ENCODE measurements around the gene ABCD4. TPM values are rescaled to one million over a fixed set of nuclear protein-coding genes. Genes with fewer than 3 reads are reported as not detected.
"Not testable (repeated sequence)": the region's sequence is repeated elsewhere in the genome, so short reads cannot be mapped to it uniquely, and the experiment has no call there.

Gene ABCD4
- total RNA-seq = 26.9 TPM
- long read RNA-seq, partial matches to known transcripts = 8 of 33 reads
- long read RNA-seq, other reads (novel, unspliced or antisense) = 15 of 33 reads

- DNase-seq (ENCODE audit: low spot score) = peak; percentile 96
- intact Hi-C loops (cut with DNase I) = no loop called here
These were observed at the start of gene ABCD4 for GRCh38 chr14:74302634-74303569. ABCD4 (minus strand) TSS chr14:74302934; CDS start chr14:74302912, 22 bp downstream.

GRCh38 chr14:74350928-74351323, 48.2 kb upstream of the ABCD4 start:
- intact Hi-C loops (cut with DNase I) = no loop called here

GRCh38 chr14:74350211-74350927, 47.6 kb upstream of the ABCD4 start:
- intact Hi-C loops (cut with DNase I) = no loop called here
- no peak for DNase-seq (ENCODE audit: low spot score)

More at GRCh38 chr14:74350928-74351323, 48.2 kb upstream of the ABCD4 start:
- no peak for DNase-seq (ENCODE audit: low spot score)

- intact Hi-C loops (cut with DNase I) = no loop called here
- no peak for DNase-seq (ENCODE audit: low spot score)
These were observed 47.0 kb upstream of the ABCD4 start for GRCh38 chr14:74349757-74350156.

GRCh38 chr14:74348735-74349463, 46.2 kb upstream of the ABCD4 start:
- intact Hi-C loops (cut with DNase I) = no loop called here

GRCh38 chr14:74348241-74348734, 45.6 kb upstream of the ABCD4 start, which contains the start of gene VRTN:
VRTN (plus strand) TSS chr14:74348471; CDS start chr14:74356784, 8,313 bp downstream.
- DNase-seq (ENCODE audit: low spot score) = no peak
- intact Hi-C loops (cut with DNase I) = no loop called here

More at GRCh38 chr14:74348735-74349463, 46.2 kb upstream of the ABCD4 start:
- DNase-seq (ENCODE audit: low spot score) = no peak

- intact Hi-C loops (cut with DNase I) = no loop called here
- DNase-seq (ENCODE audit: low spot score) = no peak
These were observed 45.0 kb upstream of the ABCD4 start for GRCh38 chr14:74347795-74348100.

- intact Hi-C loops (cut with DNase I) = no loop called here
- DNase-seq (ENCODE audit: low spot score) = no peak
These were observed 44.5 kb upstream of the ABCD4 start for GRCh38 chr14:74347097-74347794.

GRCh38 chr14:74346341-74346740, 43.6 kb upstream of the ABCD4 start:
- intact Hi-C loops (cut with DNase I) = no loop called here
- no peak for DNase-seq (ENCODE audit: low spot score)

- intact Hi-C loops (cut with DNase I) = no loop called here
- no peak for DNase-seq (ENCODE audit: low spot score)
These were observed 31.2 kb upstream of the ABCD4 start for GRCh38 chr14:74333909-74334308.

- intact Hi-C loops (cut with DNase I); DNase-seq (ENCODE audit: low spot score): not testable (repeated sequence)
These were observed 27.3 kb upstream of the ABCD4 start for GRCh38 chr14:74329950-74330552.

- intact Hi-C loops (cut with DNase I) = no loop called here
These were observed 23.8 kb upstream of the ABCD4 start for GRCh38 chr14:74326369-74327152.

GRCh38 chr14:74325446-74325845, 22.7 kb upstream of the ABCD4 start:
- DNase-seq (ENCODE audit: low spot score) = no peak
- intact Hi-C loops (cut with DNase I) = no loop called here

More at GRCh38 chr14:74326369-74327152, 23.8 kb upstream of the ABCD4 start:
- no peak for DNase-seq (ENCODE audit: low spot score)

- DNase-seq (ENCODE audit: low spot score) = no peak
- intact Hi-C loops (cut with DNase I) = no loop called here
These were observed 22.2 kb upstream of the ABCD4 start for GRCh38 chr14:74324931-74325361.

- DNase-seq (ENCODE audit: low spot score) = no peak
- intact Hi-C loops (cut with DNase I) = no loop called here
These were observed 11.8 kb upstream of the ABCD4 start for GRCh38 chr14:74314576-74314975.

GRCh38 chr14:74313601-74314000, 10.9 kb upstream of the ABCD4 start:
- intact Hi-C loops (cut with DNase I) = no loop called here
- DNase-seq (ENCODE audit: low spot score) = no peak

GRCh38 chr14:74312161-74312560, 9.4 kb upstream of the ABCD4 start:
- DNase-seq (ENCODE audit: low spot score) = no peak
- intact Hi-C loops (cut with DNase I) = no loop called here

Measured in cardiac septum (tissue), 1 donor.